Tibial nerve (tissue), 4 donors: ENCODE data around the gene YY1.

Experiments used
- CTCF ChIP-seq, 5 experiments: fragments of 200-600 bp in 3 of 5; fragments of 450-650 bp in 2 of 5; sonication (generic) in 3 of 5; IDR thresholded peaks; one replicate each; pipeline ENCODE4 v1.5.1; 2016 to 2019; ENCODE audit warnings: antibody characterized with exemption in 5 of 5, mild to moderate bottlenecking in 3 of 5, moderate library complexity in 2 of 5
- EP300 ChIP-seq, 2 donors: sonication (generic); formaldehyde crosslinking; IDR thresholded peaks; one replicate each; pipeline ENCODE4 v1.6.1; 2017; ENCODE audit warnings: antibody characterized with exemption in 2 of 2, mild to moderate bottlenecking in 1 of 2
- POLR2A ChIP-seq, 2 donors: fragments of 450-650 bp; IDR thresholded peaks; one replicate each; pipeline ENCODE4 v1.6.1; 2017; ENCODE audit warnings: antibody characterized with exemption in 2 of 2, mild to moderate bottlenecking in 2 of 2, moderate library complexity in 2 of 2

GRCh38 chr14:100219126-100219785 lies 19.7 kb upstream of the YY1 start:
- TF ChIP-seq CTCF (IDR thresholded peaks at IDR 0.05) = no peak
- no peak for TF ChIP-seq EP300 (IDR thresholded peaks at IDR 0.05)
- TF ChIP-seq POLR2A (IDR thresholded peaks at IDR 0.05) = no peak
